GM18526 (cell line): ENCODE measurements around the gene MAZ.

Source experiments
- POLR2A ChIP-seq: IDR thresholded peaks from 3 replicates; pipeline ENCODE4 v1.6.1; 2011; ENCODE audit not compliant: insufficient read length; ENCODE audit errors: extremely low read depth

MAZ gene

GRCh38 chr16:29806099-29806579 lies at the start of gene MAZ:
TSS of gene MAZ (plus strand) at chr16:29806529. CDS start at chr16:29806702, 173 bp downstream.
- TF ChIP-seq POLR2A: no peak

DNA sequence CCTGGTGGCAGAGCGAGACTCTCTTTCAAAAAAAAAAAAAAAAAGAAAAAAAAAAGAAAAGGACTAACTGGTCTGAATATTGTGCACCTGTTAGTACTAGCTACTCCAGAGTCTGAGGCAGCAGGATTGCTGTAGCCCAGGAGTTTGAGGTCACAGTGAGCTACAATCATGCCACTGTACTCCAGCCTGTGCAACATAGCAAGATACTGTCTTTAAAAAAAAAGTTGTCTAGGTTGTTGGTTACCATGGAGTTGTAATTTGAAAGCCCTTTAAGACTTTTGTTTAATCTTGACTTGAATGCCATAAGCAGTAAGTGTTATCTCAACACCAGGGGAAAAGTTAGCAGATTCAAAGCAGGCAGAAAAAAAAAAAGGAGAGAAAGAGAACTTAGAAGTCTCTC lies 49.7 kb upstream of the MAZ start:
- TF ChIP-seq POLR2A: no peak

GRCh38 chr16:29757950-29758466 lies 48.3 kb upstream of the MAZ start:
- TF ChIP-seq POLR2A: no peak

DNA sequence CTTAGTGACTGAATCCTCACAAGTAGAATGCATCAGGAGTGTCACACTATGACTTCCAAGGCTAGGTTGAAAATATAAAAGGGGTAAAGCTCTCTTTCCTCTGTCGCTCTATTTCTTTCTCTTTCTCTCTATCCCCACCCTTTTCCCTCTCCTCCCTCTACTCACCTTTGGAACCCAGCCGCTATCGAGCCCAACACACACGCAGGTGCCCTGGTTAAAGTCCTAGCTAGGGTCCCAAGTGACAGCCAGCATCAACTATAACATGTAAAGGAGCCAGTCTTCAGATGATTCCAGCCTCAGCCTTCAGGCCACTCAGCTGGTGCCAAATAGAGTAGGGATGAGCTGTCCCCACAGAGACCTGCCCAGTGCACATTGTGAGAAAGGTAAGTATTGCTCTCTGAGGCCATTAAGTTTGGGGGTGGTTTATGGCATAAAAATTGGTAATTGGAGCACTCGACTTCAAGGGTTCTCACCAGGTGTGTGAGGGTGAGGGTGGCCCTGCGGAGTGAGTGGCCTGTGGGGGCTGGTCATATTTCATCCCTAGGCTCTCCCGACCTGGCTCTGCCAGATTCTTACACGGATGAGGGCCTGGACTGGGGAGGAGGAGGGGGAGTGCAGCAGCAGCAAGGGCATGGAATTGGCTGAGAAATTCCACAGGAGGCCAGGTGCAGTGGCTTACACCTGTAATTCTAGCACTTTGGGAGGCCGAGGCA lies 45.6 kb upstream of the MAZ start:
- no peak for TF ChIP-seq POLR2A

DNA sequence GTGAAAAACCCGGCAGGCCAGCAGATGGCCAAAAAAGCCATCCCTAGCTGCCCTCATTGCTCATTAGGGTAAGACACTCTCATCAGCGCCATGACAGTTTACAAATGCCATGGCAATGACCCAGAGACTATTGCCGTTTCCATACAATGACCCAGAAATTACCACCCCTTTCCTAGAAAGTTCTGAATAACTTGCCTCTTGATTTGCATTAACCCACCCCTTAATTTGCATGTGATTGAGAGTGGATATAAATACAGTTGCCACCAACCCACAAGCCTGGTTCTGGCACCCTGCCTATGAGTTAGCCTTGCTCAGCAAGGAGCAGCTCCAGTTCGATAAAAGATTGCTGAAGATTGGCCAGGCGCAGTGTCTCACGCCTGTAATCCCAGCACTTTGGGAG lies 44.4 kb upstream of the MAZ start:
- TF ChIP-seq POLR2A: no peak

GRCh38 chr16:29763326-29763725 lies 43.0 kb upstream of the MAZ start:
- TF ChIP-seq POLR2A: no peak

DNA sequence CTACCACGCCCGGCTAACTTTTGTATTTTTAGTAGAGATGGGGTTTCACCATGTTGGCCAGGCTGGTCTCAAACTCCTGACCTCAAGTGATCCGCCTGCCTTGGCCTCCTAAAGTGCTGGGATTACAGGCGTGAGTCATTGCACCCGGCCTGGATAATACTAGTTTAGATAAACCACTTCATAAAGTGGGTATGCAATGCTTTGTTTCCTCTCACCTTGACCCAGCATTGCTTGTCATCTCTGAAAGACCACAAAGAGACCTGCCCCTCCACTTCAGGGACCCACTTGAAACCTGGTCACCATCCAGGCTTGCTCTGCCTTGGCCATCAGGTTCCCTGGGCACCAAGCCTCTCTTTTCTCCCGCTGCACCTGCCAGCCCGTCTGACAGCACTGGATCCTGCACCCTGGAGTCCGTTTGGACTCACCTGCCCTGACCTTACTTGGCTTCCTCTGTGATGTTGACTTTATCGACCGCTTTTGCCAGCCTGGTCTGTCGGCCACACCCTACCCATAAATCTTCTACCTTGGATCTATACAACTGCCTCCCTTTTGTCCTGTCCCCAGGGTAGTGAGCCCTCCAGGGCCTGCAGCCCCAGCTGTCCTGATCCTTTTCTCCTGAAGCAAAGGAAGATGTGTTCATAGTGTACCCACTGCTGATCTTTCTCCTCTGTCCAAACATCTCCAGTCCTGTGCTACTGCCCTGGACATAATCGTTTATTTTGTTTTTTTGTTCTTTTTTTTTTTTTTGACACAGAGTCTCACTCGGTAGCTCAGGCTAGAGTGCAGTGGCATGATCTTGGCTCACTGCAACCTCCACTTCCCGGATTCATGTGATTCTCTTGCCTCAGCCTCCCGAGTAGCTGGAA lies 40.9 kb upstream of the MAZ start:
- no peak for TF ChIP-seq POLR2A

DNA sequence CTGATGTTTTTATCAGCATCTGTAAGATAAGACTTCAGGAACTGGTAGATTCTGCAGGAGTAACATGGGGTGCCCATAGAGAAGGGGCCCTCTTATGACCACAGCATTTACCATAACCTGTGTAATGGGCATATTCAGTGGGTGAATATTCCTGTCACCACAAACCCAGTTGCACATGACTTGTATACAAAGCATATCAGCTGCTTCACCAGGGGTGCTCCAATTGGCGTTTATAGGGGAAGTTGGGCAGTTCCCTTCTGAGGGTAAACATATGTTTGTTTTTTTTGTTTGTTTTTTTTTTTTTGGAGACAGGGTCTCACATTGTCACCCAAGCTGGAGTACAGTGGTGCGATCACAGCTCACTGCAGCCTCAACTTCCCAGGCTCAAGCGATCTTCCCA lies 39.8 kb upstream of the MAZ start:
- no peak for TF ChIP-seq POLR2A

- TF ChIP-seq POLR2A: no peak
These were observed 39.3 kb upstream of the MAZ start for GRCh38 chr16:29767062-29767461.

DNA sequence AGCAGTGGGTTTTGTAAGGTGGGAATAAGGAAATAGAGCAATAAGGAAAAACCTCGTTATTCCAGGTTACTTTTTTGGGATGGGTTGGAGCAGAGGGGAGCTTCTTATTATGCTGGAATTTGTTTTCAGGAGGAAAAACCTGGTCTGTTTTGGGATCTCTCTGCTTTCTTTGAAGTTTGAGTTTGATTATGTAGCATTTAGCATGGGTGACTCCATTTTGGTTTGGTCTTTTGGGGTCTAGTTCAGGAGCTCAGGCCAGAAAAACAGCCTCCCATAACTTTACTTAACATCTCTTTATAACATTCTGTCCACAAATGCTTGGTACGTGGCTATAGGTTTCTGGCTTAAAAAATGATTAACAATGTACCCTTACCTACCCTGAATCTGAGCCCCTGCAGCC lies 36.8 kb upstream of the MAZ start:
- TF ChIP-seq POLR2A: no peak

- TF ChIP-seq POLR2A: no peak
These were observed 35.9 kb upstream of the MAZ start for GRCh38 chr16:29770250-29770929.

GRCh38 chr16:29774730-29775129 lies 31.6 kb upstream of the MAZ start:
- TF ChIP-seq POLR2A: no peak

DNA sequence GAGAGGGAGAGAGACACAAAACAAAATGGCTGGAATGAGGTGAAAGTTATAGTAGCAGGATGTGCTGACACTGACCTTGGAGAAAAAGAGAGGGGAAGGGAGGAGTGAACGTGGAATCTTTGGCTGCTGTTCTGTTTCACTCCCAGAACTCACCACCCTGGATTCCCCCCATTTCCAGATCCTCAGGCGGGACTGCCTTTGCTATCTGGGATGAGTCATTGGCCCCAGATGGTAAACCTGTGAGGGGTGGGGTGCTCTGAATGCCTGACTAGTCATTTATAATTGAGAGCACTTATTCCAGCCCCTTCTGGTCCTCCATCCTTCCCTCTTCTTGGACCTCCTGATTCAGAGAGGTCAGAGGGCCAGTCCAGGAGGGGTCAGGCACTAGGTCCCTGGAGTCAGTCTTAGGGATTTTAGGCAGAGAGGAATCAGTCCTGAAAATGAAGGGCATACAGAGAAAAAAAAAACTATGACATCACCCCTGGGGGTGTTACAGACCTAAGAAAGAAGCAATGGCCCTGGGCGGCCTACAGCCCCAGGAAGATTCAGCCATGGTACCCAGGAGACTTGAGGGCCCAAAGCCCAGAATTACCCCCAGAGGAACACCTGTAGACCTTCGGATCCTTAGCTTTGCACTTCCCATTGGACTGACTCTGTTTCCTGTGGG lies 30.5 kb upstream of the MAZ start:
- TF ChIP-seq POLR2A: no peak

- no peak for TF ChIP-seq POLR2A
These were observed 28.6 kb upstream of the MAZ start, which contains the start of gene ZG16 for GRCh38 chr16:29777576-29778350. TSS of gene ZG16 (plus strand) at chr16:29778256. CDS start at chr16:29779267, 1,011 bp downstream.

DNA sequence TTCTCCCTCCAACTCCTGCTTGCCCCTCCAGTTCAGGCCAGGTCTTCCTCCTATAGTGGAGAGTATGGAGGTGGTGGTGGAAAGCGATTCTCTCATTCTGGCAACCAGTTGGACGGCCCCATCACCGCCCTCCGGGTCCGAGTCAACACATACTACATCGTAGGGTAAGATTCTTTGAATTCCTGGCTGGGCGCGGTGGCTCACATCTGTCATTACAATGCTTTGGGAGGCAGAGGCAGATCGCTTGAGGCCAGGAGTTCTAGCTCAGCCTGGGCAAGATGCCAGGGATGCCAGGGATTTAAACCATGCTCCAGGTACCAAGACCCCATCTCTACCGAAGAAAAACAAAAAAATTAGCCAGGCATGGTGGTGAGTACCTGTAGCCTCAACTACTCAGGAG lies 26.9 kb upstream of the MAZ start:
- TF ChIP-seq POLR2A: no peak

DNA sequence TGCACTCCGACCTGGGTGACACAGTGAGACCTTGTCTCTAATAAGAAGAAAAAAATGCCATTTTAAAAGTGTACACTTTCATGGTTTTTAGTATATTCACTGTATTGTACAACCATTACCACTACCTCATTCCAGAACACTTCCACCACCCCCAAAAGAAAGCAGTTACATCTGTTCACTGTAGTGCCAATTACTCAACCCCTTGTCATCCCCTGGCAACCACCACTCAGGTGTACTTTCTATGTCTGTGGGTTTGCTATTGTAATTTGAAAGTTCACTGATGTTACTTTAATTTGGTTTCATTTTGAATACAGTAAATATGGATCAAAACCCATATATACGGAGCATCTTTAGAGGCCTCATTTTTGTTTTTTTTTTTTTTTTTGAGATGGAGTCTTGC lies 22.2 kb upstream of the MAZ start:
- TF ChIP-seq POLR2A: no peak
